Measurements from ENCODE around the gene PGAP2. TPM values are rescaled to one million over a fixed set of nuclear protein-coding genes. Genes with fewer than 3 reads are reported as not detected.

The PGAP2 gene
- total and polyA plus RNA-seq, 9 donors, result 7.7 to 17.6 (median 13.1) TPM

DNA sequence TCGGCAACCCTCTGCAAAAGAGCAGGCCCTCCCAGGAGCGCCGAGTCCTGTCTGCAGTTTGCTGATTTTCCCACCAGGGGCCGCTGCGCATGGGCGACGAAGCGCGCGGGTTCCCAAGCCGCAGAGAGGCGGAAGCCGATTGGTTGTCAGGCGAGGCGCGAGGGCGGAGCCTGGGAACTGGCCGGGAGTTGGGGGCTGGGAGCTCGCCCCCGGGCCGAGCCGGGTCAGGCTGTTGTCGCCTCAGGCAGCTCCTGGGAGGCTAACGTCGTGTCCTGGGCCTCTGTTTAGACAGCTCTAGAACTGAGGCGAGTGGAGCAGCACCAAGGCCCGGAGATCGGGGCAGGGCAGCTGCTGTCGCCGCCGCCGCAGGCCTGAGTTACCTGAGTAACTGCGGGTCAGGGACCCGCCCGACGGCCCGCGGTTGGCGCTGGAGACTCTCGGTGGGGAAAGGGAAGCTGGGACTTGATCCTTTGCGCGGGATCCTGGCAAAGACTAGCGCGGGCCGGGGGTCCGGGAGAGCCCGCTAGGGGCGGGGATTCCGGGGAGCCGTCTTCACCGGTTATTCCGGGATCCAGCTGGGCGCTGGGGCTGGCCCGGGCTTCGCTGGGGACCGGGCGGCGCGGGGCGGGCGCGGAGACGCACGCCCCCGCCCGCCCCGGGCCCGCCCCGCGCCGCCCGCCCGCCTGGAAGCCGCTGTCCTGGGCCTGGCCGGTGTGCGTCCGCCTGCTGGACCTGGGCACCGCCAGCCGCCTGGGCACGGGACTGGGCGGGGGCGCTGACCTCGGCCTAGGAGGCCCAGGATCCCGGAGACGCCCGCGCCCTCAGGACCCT lies 46.8 kb downstream of the PGAP2 start, which contains the start of gene STIM1:
Gene STIM1 (plus strand): TSS at position 688 of the 831 bp plus-strand sequence. CDS start 607 bp downstream, outside the sequence.
- TF ChIP-seq EP300 (IDR thresholded peaks at IDR 0.05) (no peak), POLR2A (IDR thresholded peaks at IDR 0.05) (peak; percentile 53)
- TF ChIP-seq, protein P1, sequence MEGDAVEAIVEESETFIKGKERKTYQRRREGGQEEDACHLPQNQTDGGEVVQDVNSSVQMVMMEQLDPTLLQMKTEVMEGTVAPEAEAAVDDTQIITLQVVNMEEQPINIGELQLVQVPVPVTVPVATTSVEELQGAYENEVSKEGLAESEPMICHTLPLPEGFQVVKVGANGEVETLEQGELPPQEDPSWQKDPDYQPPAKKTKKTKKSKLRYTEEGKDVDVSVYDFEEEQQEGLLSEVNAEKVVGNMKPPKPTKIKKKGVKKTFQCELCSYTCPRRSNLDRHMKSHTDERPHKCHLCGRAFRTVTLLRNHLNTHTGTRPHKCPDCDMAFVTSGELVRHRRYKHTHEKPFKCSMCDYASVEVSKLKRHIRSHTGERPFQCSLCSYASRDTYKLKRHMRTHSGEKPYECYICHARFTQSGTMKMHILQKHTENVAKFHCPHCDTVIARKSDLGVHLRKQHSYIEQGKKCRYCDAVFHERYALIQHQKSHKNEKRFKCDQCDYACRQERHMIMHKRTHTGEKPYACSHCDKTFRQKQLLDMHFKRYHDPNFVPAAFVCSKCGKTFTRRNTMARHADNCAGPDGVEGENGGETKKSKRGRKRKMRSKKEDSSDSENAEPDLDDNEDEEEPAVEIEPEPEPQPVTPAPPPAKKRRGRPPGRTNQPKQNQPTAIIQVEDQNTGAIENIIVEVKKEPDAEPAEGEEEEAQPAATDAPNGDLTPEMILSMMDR (IDR thresholded peaks at IDR 0.05), result peak; percentile 98 to 99 (median 98)
- no peaks in the 10 kb centered on the region for H3K9me3 ChIP-seq
- H3K4me1 ChIP-seq (ENCODE audit: insufficient read depth), result peaks cover 16% of the 10 kb centered on the region
- WGBS, 3 donors, result 0% methylated on average over 36 to 87 of the region's 87 CpGs
- intact Hi-C loops (cut with DNase I), result loop anchor here (1.0 to 10.0 kb wide), 5 partner anchors 90 to 218 kb away; no protein-coding TSS in a partner anchor
- H3K4me3 ChIP-seq, result peak within 1 kb of the TSS; percentile 90
- no peaks in the 10 kb centered on the region for H3K27me3 ChIP-seq
- H3K36me3 ChIP-seq, result no peaks in the 10 kb centered on the region
- peak; percentile 93 to 97 (median 95) for DNase-seq
- peak within 1 kb of the TSS; percentile 68 to 81 for H3K27ac ChIP-seq

DNA sequence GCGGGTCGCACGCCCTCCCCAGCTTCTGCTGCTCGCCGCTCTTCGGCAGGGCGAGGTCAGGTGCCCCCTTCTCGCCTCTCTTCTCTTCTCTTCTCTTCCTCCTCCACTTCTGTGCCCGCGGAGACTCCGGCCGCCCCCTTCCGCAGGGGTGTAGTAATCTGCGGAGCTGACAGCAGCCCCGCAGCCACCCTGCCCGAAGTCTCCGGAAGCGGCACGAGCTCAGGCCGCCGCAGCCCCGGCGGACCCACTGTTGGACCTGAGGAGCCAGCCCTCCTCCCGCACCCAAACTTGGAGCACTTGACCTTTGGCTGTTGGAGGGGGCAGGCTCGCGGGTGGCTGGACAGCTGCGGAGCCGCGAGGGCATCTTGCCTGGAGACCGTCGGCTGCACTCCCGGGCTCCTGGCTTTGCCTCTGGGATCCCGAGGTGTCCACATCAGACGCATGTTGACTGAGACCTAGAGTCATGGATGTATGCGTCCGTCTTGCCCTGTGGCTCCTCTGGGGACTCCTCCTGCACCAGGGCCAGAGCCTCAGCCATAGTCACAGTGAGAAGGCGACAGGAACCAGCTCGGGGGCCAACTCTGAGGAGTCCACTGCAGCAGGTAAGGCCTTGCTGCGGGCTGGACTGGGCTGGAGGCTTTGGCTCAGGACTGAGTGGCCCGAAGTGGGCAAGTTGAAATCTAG lies 47.6 kb downstream of the PGAP2 start:
- peak; percentile 50 to 68 (median 62) for DNase-seq
- intact Hi-C loops (cut with DNase I), result loop anchor here (1.0 to 10.0 kb wide), 4 partner anchors 89 to 217 kb away; no protein-coding TSS in a partner anchor
- peaks cover 16% of the 10 kb centered on the region for H3K4me1 ChIP-seq (ENCODE audit: insufficient read depth)

DNA sequence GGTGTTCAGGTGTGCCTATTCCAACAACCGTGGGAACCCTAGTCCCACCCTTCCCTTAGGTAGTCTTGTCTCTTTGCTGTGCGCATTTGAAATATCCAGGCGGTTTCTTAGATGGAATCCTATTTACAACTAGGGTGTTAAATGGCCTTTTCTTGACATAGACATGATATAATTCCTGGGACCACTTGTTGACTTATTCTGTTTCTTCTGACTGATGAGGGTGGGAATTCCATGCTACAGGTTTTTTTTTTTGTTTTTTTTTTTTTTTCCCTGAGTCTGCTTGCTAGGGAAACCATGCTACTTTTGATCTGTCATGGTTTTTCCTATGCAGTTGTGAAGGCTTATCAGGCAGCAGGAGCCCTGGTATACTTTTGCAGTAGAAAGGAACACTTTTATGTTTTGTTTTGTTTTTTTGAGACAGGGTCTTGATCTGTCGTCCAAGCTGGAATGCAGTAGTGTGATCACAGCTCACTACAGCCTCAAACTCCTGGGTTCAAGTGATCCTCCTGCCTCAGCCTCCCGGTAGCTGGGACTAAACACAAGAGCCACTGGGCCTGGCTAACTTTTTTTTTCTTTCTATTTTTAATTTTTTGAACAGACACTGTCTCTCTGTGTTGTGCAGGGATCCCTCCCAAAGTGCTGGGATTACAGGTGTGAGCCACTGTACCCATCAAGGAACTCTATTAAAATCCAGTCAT lies 48.6 kb downstream of the PGAP2 start:
- intact Hi-C loops (cut with DNase I), result loop anchor here (10.0 kb wide), 2 partner anchors 88 to 128 kb away; no protein-coding TSS in a partner anchor
- 67 to 68% (median 68%) methylated on average over 5 of the region's 5 CpGs for WGBS, 3 donors
- TF ChIP-seq, protein P1 (IDR thresholded peaks at IDR 0.05), result no peak
- TF ChIP-seq EP300 (IDR thresholded peaks at IDR 0.05) (no peak), POLR2A (IDR thresholded peaks at IDR 0.05) (no peak)
- DNase-seq, result no peak
- Histone ChIP-seq H3K27ac (no peak overlapping the region), H3K4me3 (peak overlapping the region; percentile 90), H3K36me3 (no peaks in the 10 kb centered on the region), H3K27me3 (no peaks in the 10 kb centered on the region), H3K4me1 (ENCODE audit: insufficient read depth) (peaks cover 16% of the 10 kb centered on the region), H3K9me3 (no peaks in the 10 kb centered on the region)

More for the DNA sequence above, 47.6 kb downstream of the PGAP2 start:
- H3K4me3 ChIP-seq, result peak overlapping the region; percentile 90
- H3K27me3 ChIP-seq, result no peaks in the 10 kb centered on the region
- peak overlapping the region; percentile 68 to 81 for H3K27ac ChIP-seq
- H3K9me3 ChIP-seq, result no peaks in the 10 kb centered on the region
- 1 to 2% (median 1%) methylated on average over 36 to 40 of the region's 40 CpGs for WGBS, 3 donors
- TF ChIP-seq EP300 (IDR thresholded peaks at IDR 0.05), result no peak
- TF ChIP-seq POLR2A (IDR thresholded peaks at IDR 0.05), result no peak
- TF ChIP-seq, protein P1 (IDR thresholded peaks at IDR 0.05), result no peak
- no peaks in the 10 kb centered on the region for H3K36me3 ChIP-seq

DNA sequence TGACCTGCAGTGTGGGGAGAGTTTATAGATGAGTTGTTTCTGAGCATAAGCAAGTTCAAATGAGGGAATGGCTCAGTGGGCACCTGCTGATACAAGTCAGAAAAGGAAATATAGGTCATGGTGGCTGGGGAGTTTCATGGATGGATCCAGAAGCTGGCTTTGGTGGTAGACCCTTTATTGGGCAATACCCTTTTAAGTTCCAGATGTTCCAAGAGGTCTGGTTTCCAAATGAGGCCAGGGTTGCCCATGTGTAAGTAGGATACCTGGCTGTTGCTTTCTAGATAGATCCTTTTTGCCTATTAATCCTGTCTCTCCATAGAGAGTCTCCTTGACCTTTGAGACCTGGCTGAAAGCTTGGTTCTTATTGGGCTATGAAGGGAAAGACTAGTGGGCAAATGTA lies 49.3 kb downstream of the PGAP2 start:
- TF ChIP-seq, protein P1 (IDR thresholded peaks at IDR 0.05), result no peak
- TF ChIP-seq EP300 (IDR thresholded peaks at IDR 0.05) (no peak), POLR2A (IDR thresholded peaks at IDR 0.05) (no peak)
- no peak for DNase-seq

More for the DNA sequence above, 49.3 kb downstream of the PGAP2 start:
- H3K4me1 ChIP-seq (ENCODE audit: insufficient read depth), result peaks cover 16% of the 10 kb centered on the region
- no peaks in the 10 kb centered on the region for H3K36me3 ChIP-seq
- no peak overlapping the region for H3K27ac ChIP-seq
- intact Hi-C loops (cut with DNase I), result loop anchor here (10.0 kb wide), 2 partner anchors 87 to 127 kb away; no protein-coding TSS in a partner anchor
- no peaks in the 10 kb centered on the region for H3K27me3 ChIP-seq
- no peaks in the 10 kb centered on the region for H3K9me3 ChIP-seq
- H3K4me3 ChIP-seq, result no peak overlapping the region

Measured in ovary (tissue), 9 donors.